Activated CD8-positive, alpha-beta T cell treated with anti-CD3 and anti-CD28 coated beads for 36 hours (primary cell): ENCODE results near the gene SPOPL. TPM values are rescaled to one million over a fixed set of nuclear protein-coding genes. Genes with fewer than 3 reads are reported as not detected.

ENCODE experiments used
- ATAC-seq: fragments of 200-7000 bp; cut with Tn5 transposase; one replicate; pipeline ENCODE4 v1.10.0; 2021; ENCODE audit warnings: mild to moderate bottlenecking, moderate library complexity
- CTCF ChIA-PET: fragments of 350-600 bp; sonication (Branson Sonifier 250); formaldehyde crosslinking; loops from one replicate; lab custom pipeline; 2021; ENCODE audit warnings: antibody characterized with exemption; lab: Charles Lee
- POLR2A ChIA-PET: fragments of 350-600 bp; sonication (Branson Sonifier 250); formaldehyde crosslinking; loops from one replicate; lab custom pipeline; 2021; ENCODE audit warnings: antibody characterized with exemption; lab: Charles Lee
- DNase-seq: peaks from one replicate; pipeline ENCODE4 v3.0.0-alpha.2; 2020
- H3K27ac Mint-ChIP-seq: one replicate; pipeline ENCODE4 v1.8.0; 2021; ENCODE audit warnings: mild to moderate bottlenecking, mixed read lengths
- H3K27me3 Mint-ChIP-seq: one replicate; pipeline ENCODE4 v1.8.0; 2021; ENCODE audit warnings: mixed read lengths
- H3K36me3 Mint-ChIP-seq: one replicate; pipeline ENCODE4 v1.8.0; 2021; ENCODE audit warnings: low read depth, mixed read lengths
- H3K4me1 Mint-ChIP-seq: one replicate; pipeline ENCODE4 v1.8.0; 2021; ENCODE audit warnings: low read depth, mixed read lengths
- H3K4me3 Mint-ChIP-seq: one replicate; pipeline ENCODE4 v1.8.0; 2021; ENCODE audit warnings: mild to moderate bottlenecking, moderate library complexity, mixed read lengths
- H3K9me3 Mint-ChIP-seq: one replicate; pipeline ENCODE4 v1.8.0; 2021; ENCODE audit warnings: mixed read lengths
- intact Hi-C: fragments of 100-400 bp; cut with micrococcal nuclease; formaldehyde crosslinking; loops from one replicate; pipeline ENCODE4 v1.10.0; 2022
- total RNA-seq, 2 experiments: library from RNA; stranded (reverse); gene quantifications; one replicate each; pipeline ENCODE4 v1.2.3, GENCODE V29; 2021
- TF ChIP-seq, protein P1 (sequence below): fragments of 200-600 bp; IDR thresholded peaks from one replicate; pipeline ENCODE4 v1.8.0; 2022; ENCODE audit warnings: antibody characterized with exemption, mild to moderate bottlenecking

SPOPL gene
- total RNA-seq, 2 experiments from 2014 or later, result 8.9 to 9.6 TPM

DNA sequence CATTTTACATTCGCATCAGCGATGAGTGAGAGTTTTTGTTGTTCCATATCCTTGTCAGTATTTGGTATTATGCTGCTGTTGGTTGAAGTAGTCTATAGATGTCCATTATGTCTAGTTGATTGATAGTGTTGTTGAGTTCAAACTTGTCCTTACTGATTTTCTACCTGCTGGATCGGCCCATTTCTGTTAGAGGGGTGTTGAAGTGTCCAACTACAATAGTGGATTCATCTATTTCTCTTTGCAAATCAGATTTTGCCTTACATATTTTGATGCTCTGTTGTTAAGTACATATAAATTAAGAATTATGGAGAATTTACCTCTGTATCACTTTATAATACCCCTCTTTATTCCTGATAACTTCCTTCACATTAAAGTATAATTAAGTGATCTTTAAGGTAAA is 8.7 kb downstream of the SPOPL start:
- CTCF ChIA-PET, result no interaction called here
- Mint-ChIP-seq H3K9me3 (peaks cover 5% of the 10 kb centered on the region), H3K36me3 (peaks cover 26% of the 10 kb centered on the region), H3K4me3 (no peak overlapping the region), H3K27ac (no peak overlapping the region), H3K27me3 (peaks cover 3% of the 10 kb centered on the region), H3K4me1 (peaks cover 37% of the 10 kb centered on the region)
- ATAC-seq (no peak), DNase-seq (no peak)
- POLR2A ChIA-PET, result interaction anchor here (1.5 kb wide), 1 partner anchor 10 kb away, joined by 3 read pairs; no protein-coding TSS in a partner anchor
- TF ChIP-seq, protein P1, sequence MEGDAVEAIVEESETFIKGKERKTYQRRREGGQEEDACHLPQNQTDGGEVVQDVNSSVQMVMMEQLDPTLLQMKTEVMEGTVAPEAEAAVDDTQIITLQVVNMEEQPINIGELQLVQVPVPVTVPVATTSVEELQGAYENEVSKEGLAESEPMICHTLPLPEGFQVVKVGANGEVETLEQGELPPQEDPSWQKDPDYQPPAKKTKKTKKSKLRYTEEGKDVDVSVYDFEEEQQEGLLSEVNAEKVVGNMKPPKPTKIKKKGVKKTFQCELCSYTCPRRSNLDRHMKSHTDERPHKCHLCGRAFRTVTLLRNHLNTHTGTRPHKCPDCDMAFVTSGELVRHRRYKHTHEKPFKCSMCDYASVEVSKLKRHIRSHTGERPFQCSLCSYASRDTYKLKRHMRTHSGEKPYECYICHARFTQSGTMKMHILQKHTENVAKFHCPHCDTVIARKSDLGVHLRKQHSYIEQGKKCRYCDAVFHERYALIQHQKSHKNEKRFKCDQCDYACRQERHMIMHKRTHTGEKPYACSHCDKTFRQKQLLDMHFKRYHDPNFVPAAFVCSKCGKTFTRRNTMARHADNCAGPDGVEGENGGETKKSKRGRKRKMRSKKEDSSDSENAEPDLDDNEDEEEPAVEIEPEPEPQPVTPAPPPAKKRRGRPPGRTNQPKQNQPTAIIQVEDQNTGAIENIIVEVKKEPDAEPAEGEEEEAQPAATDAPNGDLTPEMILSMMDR, result no peak
- intact Hi-C loops, result no loop called here

DNA sequence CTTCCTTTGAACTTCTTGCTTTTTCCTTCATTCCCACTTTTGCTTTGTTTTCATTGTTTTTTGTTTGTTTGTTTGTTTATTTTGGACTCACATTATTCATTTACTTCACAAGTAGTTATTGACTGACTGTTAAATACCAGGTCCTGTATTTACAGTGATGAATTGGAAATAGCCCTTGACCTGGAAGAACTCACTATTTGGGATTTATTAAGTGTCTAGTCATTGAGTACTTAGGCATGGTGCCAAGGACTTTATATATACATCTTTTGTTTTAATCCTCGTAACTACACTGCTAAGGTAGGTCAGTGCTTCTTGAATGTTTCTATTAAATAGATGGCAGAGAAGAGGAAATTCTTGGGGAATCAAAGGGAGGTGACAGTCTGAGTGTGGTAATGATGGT is 11.1 kb downstream of the SPOPL start:
- Mint-ChIP-seq H3K4me1 (peaks cover 44% of the 10 kb centered on the region), H3K36me3 (peaks cover 23% of the 10 kb centered on the region), H3K27ac (no peak overlapping the region), H3K27me3 (peaks cover 8% of the 10 kb centered on the region), H3K9me3 (peaks cover 5% of the 10 kb centered on the region), H3K4me3 (no peak overlapping the region)
- ChIA-PET CTCF (no interaction called here), POLR2A (no interaction called here)
- TF ChIP-seq, protein P1, result no peak
- intact Hi-C loops, result no loop called here
- ATAC-seq, result no peak
- DNase-seq, result no peak

DNA sequence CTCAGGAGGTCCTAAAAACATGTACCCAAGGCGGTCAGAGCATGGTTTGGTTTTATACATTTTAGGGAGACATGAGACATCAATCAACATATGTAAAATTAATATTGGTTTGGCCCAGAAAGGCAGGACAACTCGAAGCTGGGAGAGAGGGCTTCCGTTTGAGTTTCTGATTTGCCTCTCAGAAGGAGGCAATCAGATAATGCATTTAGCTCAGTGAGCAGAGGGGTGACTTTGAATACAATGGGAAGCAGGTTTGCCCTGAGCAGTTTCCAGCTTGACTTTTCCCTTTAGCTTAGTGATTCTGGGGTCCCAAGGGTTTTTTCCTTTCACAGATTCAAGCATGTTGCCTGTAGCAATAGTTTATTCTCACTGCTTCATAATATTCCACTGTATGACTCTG is 12.6 kb downstream of the SPOPL start:
- intact Hi-C loops, result no loop called here
- DNase-seq, result no peak
- no peak overlapping the region for H3K27ac Mint-ChIP-seq

DNA sequence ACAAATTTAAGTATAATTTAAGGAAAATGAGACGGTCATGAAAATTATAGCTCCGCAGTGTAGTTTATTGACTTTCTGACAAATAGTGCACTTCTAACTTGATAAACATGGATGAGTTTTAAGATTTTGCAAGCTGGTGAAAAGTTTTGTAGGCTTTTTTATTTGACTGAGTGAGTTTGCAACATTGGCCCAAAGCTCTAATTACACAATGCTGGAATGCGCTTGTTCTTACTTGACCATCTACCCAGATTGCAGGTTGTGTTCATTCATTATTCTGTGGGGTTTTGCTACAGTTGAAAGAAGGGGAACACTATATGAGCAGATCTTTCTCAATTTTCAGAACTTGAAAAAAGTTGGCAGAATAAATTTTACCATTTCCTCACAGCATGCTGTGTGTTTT is 13.5 kb downstream of the SPOPL start:
- Mint-ChIP-seq H3K9me3 (peaks cover 5% of the 10 kb centered on the region), H3K4me3 (no peak overlapping the region), H3K36me3 (peaks cover 17% of the 10 kb centered on the region), H3K27me3 (peaks cover 8% of the 10 kb centered on the region), H3K4me1 (peaks cover 45% of the 10 kb centered on the region), H3K27ac (no peak overlapping the region)
- DNase-seq, result no peak
- ChIA-PET POLR2A (interaction anchor here (0.5 to 1.3 kb wide), 2 partner anchors 14 to 48 kb away, joined by 3 read pairs; no protein-coding TSS in a partner anchor), CTCF (interaction anchor here (1.1 kb wide), 1 partner anchor 312 kb away, joined by 3 read pairs; no protein-coding TSS in a partner anchor)
- intact Hi-C loops, result no loop called here
- no peak for ATAC-seq
- TF ChIP-seq, protein P1, result no peak

More for the DNA sequence above, 12.6 kb downstream of the SPOPL start:
- ChIA-PET CTCF (no interaction called here), POLR2A (no interaction called here)
- Mint-ChIP-seq H3K27me3 (peaks cover 8% of the 10 kb centered on the region), H3K4me1 (peaks cover 47% of the 10 kb centered on the region), H3K9me3 (peaks cover 5% of the 10 kb centered on the region), H3K36me3 (peaks cover 23% of the 10 kb centered on the region), H3K4me3 (no peak overlapping the region)
- ATAC-seq, result no peak
- TF ChIP-seq, protein P1, result no peak

DNA sequence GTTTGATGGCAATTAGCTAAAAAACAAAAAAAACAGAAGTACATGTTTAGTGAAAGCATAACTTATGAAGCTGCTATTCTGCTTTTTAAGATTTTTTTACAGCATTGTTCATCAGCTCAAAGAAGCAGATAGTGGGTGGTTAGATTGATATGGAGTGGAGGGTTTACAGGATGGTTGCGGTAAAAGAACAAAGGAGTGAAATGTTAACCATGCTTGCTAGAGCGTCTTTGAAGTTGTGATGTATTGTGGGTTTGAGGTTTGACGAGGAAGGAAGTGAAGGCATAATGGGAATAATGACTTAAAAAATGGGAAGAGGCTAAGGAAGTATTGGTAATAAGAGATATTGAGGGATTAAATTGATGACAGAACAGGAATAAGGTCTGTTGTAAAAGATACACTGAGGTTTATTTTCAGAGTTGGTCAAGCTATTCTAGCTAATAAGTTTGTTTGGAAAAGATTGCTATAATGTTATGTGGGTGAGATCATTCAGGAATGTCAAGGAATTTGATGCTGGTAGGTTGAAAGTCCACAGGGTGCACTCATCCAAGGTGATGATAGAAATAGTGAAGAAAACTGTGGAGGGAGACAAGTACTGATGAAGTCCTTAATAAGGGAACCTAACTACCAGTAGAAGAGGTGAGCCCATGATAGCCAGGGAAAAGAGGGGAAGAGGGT is 14.6 kb downstream of the SPOPL start:
- Mint-ChIP-seq H3K36me3 (peaks cover 13% of the 10 kb centered on the region), H3K4me1 (peaks cover 43% of the 10 kb centered on the region), H3K27ac (no peak overlapping the region), H3K9me3 (peaks cover 4% of the 10 kb centered on the region), H3K4me3 (no peak overlapping the region), H3K27me3 (peaks cover 8% of the 10 kb centered on the region)
- POLR2A ChIA-PET, result interaction anchor here (0.5 to 1.3 kb wide), 2 partner anchors 15 to 700 kb away, joined by 3 to 4 read pairs; no protein-coding TSS in a partner anchor
- DNase-seq (no peak), ATAC-seq (no peak)
- CTCF ChIA-PET, result interaction anchor here (1.1 kb wide), 1 partner anchor 311 kb away, joined by 3 read pairs; no protein-coding TSS in a partner anchor
- TF ChIP-seq, protein P1, result no peak
- intact Hi-C loops, result no loop called here
